Right forelimb (tissue), 1 donor: ENCODE measurements around the gene ZNRF1.
A peak's percentile ranks its signal among the peaks of the same experiment; 100 is the strongest.

Experiments
- DNase-seq: peaks from one replicate; pipeline ENCODE4 v3.0.0-alpha.2; 2018

ZNRF1 gene

GRCh38 chr16:75101635-75102034 lies 102.8 kb downstream of the ZNRF1 start:
- DNase-seq, result no peak

GRCh38 chr16:75102595-75102994 lies 103.8 kb downstream of the ZNRF1 start:
- DNase-seq, result no peak

GRCh38 chr16:75103994-75104393 lies 105.2 kb downstream of the ZNRF1 start:
- DNase-seq, result no peak

- no peak for DNase-seq
Measured at GRCh38 chr16:75104836-75105235, 106.0 kb downstream of the ZNRF1 start.

- DNase-seq, result no peak
Measured at GRCh38 chr16:75105306-75106061, 106.7 kb downstream of the ZNRF1 start.

- DNase-seq, result no peak
Measured at GRCh38 chr16:75106351-75107274, 107.8 kb downstream of the ZNRF1 start.

- no peak for DNase-seq
Measured at GRCh38 chr16:75107505-75107904, 108.7 kb downstream of the ZNRF1 start.

- DNase-seq, result peak; percentile 70
Measured at GRCh38 chr16:75108792-75109731, 110.2 kb downstream of the ZNRF1 start.

GRCh38 chr16:75109732-75110243 lies 111.0 kb downstream of the ZNRF1 start:
- DNase-seq, result no peak

- DNase-seq, result peak; percentile 90
Measured at GRCh38 chr16:75110637-75111513, 112.1 kb downstream of the ZNRF1 start.

- no peak for DNase-seq
Measured at GRCh38 chr16:75111514-75111940, 112.7 kb downstream of the ZNRF1 start.

- DNase-seq, result no peak
Measured at GRCh38 chr16:75111961-75112733, 113.3 kb downstream of the ZNRF1 start.

- DNase-seq, result no peak
Measured at GRCh38 chr16:75112734-75113491, 114.1 kb downstream of the ZNRF1 start.

GRCh38 chr16:75113541-75114121 lies 114.8 kb downstream of the ZNRF1 start:
- DNase-seq, result no peak

GRCh38 chr16:75114179-75114945 lies 115.5 kb downstream of the ZNRF1 start:
- no peak for DNase-seq

- no peak for DNase-seq
Measured at GRCh38 chr16:75114946-75115825, 116.4 kb downstream of the ZNRF1 start.

GRCh38 chr16:75116081-75116910 lies 117.5 kb downstream of the ZNRF1 start, which contains the start of gene LDHD:
LDHD (minus strand) TSS chr16:75116780; CDS start chr16:75116720, 60 bp downstream.
- DNase-seq, result no peak
